Astrocyte (in vitro differentiated cells and primary cell): ENCODE results near the gene ZC3H12D. TPM values are rescaled to one million over a fixed set of nuclear protein-coding genes. Genes with fewer than 3 reads are reported as not detected.
A peak's percentile ranks its signal among the peaks of the same experiment; 100 is the strongest.

Source experiments
- DNase-seq: peaks from one replicate; pipeline ENCODE4 v3.0.0-alpha.2; 2010; ENCODE audit warnings: low read depth
- FAIRE-seq: peaks from 2 replicates; lab custom pipeline; 2011; peaks lifted over from hg19 to GRCh38; lab: Jason Lieb, UNC
- H2AFZ ChIP-seq: 2 replicates; pipeline ENCODE4 v1.6.0; 2012; ENCODE audit warnings: low read depth, low read length, inconsistent platforms
- H3K27ac ChIP-seq: 2 replicates; pipeline ENCODE4 v1.5.1; 2011; ENCODE audit warnings: low read depth, low read length, inconsistent platforms
- H3K27me3 ChIP-seq: 2 replicates; pipeline ENCODE4 v1.6.0; 2011; ENCODE audit warnings: low read length, inconsistent platforms; ENCODE audit not compliant: insufficient read depth
- H3K36me3 ChIP-seq: 2 replicates; pipeline ENCODE4 v1.5.1; 2011; ENCODE audit warnings: low read length, inconsistent platforms; ENCODE audit not compliant: insufficient read depth
- H3K4me1 ChIP-seq: 2 replicates; pipeline ENCODE4 v1.5.1; 2011; ENCODE audit warnings: low read length, inconsistent platforms; ENCODE audit not compliant: insufficient read depth
- H3K4me2 ChIP-seq: 2 replicates; pipeline ENCODE4 v1.6.0; 2012; ENCODE audit warnings: low read length, inconsistent platforms
- H3K4me3 ChIP-seq: 2 replicates; pipeline ENCODE4 v1.5.1; 2011; ENCODE audit warnings: low read depth, mild to moderate bottlenecking, low read length, inconsistent platforms; ENCODE audit not compliant: insufficient read depth
- H3K79me2 ChIP-seq: 2 replicates; pipeline ENCODE4 v1.6.0; 2012; ENCODE audit warnings: mild to moderate bottlenecking, low read length, inconsistent platforms; ENCODE audit not compliant: insufficient read depth
- H3K9ac ChIP-seq: 2 replicates; pipeline ENCODE4 v1.6.0; 2012; ENCODE audit warnings: mild to moderate bottlenecking, low read length, inconsistent platforms
- H3K9me3 ChIP-seq: 2 replicates; pipeline ENCODE4 v1.5.1; 2012; ENCODE audit warnings: low read depth, mild to moderate bottlenecking, low read length, inconsistent platforms; ENCODE audit not compliant: insufficient read depth
- H4K20me1 ChIP-seq: 2 replicates; pipeline ENCODE4 v1.6.0; 2012; ENCODE audit warnings: low read length, inconsistent platforms; ENCODE audit not compliant: insufficient read depth
- H3K27ac Mint-ChIP-seq: one replicate; pipeline ENCODE4 v1.8.0; 2021; ENCODE audit warnings: mild to moderate bottlenecking, mixed read lengths; ENCODE audit not compliant: unreplicated experiment
- H3K27me3 Mint-ChIP-seq: one replicate; pipeline ENCODE4 v1.8.0; 2021; ENCODE audit warnings: low read depth, mixed read lengths; ENCODE audit not compliant: unreplicated experiment
- H3K36me3 Mint-ChIP-seq: one replicate; pipeline ENCODE4 v1.8.0; 2021; ENCODE audit warnings: low read depth, mixed read lengths; ENCODE audit not compliant: unreplicated experiment
- H3K4me1 Mint-ChIP-seq: one replicate; pipeline ENCODE4 v1.8.0; 2021; ENCODE audit warnings: low read depth, mixed read lengths; ENCODE audit not compliant: unreplicated experiment
- H3K4me3 Mint-ChIP-seq: one replicate; pipeline ENCODE4 v1.8.0; 2021; ENCODE audit warnings: mild to moderate bottlenecking, moderate library complexity, mixed read lengths; ENCODE audit not compliant: unreplicated experiment
- H3K9me3 Mint-ChIP-seq: one replicate; pipeline ENCODE4 v1.8.0; 2021; ENCODE audit warnings: mild to moderate bottlenecking, mixed read lengths; ENCODE audit not compliant: unreplicated experiment
- EZH2 ChIP-seq: IDR thresholded peaks from 2 replicates; pipeline ENCODE4 v1.6.1; 2012; ENCODE audit warnings: mild to moderate bottlenecking, low read length, inconsistent platforms; ENCODE audit not compliant: insufficient read depth
- total RNA-seq: library from RNA; stranded (reverse); gene quantifications from 2 replicates; pipeline ENCODE4 v1.2.1, GENCODE V29; 2021
- TF ChIP-seq, protein P1 (sequence below): IDR thresholded peaks from 2 replicates; pipeline ENCODE4 v1.5.1; 2011; ENCODE audit warnings: low read depth, mild to moderate bottlenecking, inconsistent platforms, low read length, moderate library complexity; ENCODE audit not compliant: insufficient read depth

Gene ZC3H12D
- total RNA-seq, 1 donor from 2014 or later: 0.05 TPM

DNA sequence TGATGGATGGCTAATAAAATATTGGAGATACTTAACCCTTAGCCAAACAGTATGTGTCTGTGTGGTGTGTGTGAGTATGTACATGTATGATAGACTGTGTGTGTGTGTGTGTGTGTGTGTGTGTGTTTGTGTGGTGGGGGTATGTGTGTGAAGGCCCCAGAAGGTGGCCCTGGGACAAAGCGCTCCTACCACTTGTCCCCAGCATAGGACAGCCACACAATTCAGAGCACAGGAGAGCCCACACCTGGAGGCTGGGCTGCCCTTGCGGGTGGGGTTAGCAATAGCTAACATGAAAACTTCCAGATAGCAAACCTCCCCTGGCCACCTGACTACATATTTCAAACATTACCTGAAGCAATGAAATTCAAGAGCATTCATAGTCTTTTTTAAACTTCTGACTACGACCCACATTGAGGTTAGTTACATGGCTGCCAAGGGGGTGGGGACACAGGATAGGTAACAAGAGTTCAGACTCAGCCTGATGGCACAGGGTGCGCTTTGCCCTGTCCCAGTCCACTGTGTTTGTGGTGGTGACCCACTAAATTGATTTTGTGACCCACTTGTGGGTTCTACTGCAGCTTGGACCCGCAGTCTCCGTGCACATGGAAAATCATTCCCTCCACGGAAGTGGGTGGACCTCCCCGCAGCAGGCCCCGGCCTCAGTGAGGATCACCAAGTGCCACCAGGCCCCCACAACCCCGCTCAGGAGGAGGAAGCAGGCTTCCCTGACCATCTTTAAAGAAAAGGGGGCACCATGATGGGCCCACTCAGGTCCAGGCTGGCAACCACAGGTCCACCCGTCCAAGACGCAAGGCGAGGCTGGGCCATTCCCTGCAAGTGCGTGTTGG is 34.8 kb downstream of the ZC3H12D start:
- H3K27ac ChIP-seq: no peak overlapping the region
- peak overlapping the region; percentile 84 for H3K4me2 ChIP-seq
- FAIRE-seq (no peak), DNase-seq (no peak)
- no peaks in the 10 kb centered on the region for H3K36me3 ChIP-seq
- Mint-ChIP-seq H3K4me1 (no peaks in the 10 kb centered on the region), H3K27me3 (peaks cover 39% of the 10 kb centered on the region), H3K27ac (no peak overlapping the region), H3K9me3 (peaks cover 3% of the 10 kb centered on the region), H3K36me3 (no peaks in the 10 kb centered on the region), H3K4me3 (no peak overlapping the region)
- no peaks in the 10 kb centered on the region for H3K79me2 ChIP-seq
- peak overlapping the region; percentile 44 for H3K4me3 ChIP-seq
- no peak for TF ChIP-seq EZH2
- peak overlapping the region; percentile 92 for H2AFZ ChIP-seq
- H3K4me1 ChIP-seq: peaks cover 14% of the 10 kb centered on the region
- no peaks in the 10 kb centered on the region for H3K27me3 ChIP-seq
- no peaks in the 10 kb centered on the region for H4K20me1 ChIP-seq
- no peak overlapping the region for H3K9ac ChIP-seq
- H3K9me3 ChIP-seq: no peaks in the 10 kb centered on the region

DNA sequence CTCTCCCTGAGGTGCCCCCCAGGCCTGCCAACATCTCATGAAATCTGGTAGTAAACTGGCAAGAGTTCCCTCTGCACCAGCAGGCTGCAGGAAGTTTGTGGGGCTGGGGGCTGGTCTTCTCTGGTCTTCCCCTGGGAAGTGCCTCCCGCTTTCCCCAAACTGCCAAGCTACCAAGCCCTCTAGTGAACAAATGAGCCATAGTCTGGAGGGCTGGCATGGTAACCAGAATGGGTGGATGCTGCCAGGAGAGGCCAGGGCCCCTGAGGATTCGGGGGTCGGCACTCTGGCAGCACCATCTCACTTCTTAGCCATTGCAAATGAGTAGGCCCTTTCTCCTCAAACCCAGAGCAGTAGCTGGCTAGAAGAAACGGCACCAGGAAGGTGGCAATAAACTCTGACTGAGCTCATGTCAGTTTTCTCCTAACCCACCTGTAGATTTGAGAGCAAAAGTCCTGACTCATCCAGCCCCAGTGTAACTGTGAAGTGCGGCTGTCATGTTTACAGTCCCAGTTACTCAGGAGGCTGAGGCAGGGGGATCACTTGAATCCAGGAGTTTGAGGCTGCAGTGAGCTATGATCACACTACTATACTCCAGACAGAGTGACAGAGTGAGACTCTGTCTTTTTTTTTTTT is 35.9 kb downstream of the ZC3H12D start:
- DNase-seq (no peak), FAIRE-seq (no peak)
- Mint-ChIP-seq H3K27me3 (peaks cover 35% of the 10 kb centered on the region), H3K36me3 (peaks cover 3% of the 10 kb centered on the region), H3K9me3 (peaks cover 9% of the 10 kb centered on the region), H3K4me3 (no peak overlapping the region), H3K27ac (no peak overlapping the region), H3K4me1 (no peaks in the 10 kb centered on the region)
- TF ChIP-seq EZH2: no peak
- TF ChIP-seq, protein P1, sequence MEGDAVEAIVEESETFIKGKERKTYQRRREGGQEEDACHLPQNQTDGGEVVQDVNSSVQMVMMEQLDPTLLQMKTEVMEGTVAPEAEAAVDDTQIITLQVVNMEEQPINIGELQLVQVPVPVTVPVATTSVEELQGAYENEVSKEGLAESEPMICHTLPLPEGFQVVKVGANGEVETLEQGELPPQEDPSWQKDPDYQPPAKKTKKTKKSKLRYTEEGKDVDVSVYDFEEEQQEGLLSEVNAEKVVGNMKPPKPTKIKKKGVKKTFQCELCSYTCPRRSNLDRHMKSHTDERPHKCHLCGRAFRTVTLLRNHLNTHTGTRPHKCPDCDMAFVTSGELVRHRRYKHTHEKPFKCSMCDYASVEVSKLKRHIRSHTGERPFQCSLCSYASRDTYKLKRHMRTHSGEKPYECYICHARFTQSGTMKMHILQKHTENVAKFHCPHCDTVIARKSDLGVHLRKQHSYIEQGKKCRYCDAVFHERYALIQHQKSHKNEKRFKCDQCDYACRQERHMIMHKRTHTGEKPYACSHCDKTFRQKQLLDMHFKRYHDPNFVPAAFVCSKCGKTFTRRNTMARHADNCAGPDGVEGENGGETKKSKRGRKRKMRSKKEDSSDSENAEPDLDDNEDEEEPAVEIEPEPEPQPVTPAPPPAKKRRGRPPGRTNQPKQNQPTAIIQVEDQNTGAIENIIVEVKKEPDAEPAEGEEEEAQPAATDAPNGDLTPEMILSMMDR: no peak
- no peaks in the 10 kb centered on the region for H3K79me2 ChIP-seq
- H3K27me3 ChIP-seq: no peaks in the 10 kb centered on the region
- no peak overlapping the region for H3K4me3 ChIP-seq
- H2AFZ ChIP-seq: no peak overlapping the region
- H3K4me1 ChIP-seq: peaks cover 9% of the 10 kb centered on the region
- H3K9ac ChIP-seq: no peak overlapping the region
- no peaks in the 10 kb centered on the region for H4K20me1 ChIP-seq
- H3K9me3 ChIP-seq: no peaks in the 10 kb centered on the region
- H3K4me2 ChIP-seq: no peak overlapping the region
- H3K36me3 ChIP-seq: no peaks in the 10 kb centered on the region
- H3K27ac ChIP-seq: no peak overlapping the region

DNA sequence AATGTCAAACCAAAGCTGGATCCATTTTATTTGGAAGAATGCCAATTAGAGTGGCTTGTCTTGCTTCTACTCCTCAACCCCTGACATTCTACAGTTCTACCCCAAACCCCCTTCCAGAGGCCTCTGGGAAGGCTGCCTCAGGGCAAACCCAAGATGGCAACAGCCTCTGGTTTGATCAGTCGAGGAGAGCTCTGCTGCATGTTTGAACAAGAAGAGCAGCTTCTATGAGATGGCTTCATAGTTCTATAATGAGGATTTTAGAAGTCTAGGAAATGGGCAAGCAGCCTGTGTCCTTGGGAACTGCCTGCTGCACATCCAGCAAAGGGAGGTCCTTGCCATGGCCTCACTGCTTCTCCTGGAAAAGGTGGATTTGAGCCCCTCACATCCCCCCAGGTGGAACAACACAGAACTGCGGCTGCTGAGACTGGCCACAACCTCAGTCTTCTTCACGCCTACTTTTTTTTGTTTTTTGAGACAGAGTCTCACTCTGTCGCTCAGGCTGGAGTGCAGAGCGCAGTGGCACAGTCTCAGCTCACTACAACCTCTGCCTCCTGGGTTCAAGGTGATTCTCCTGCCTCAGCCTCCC is 37.9 kb downstream of the ZC3H12D start:
- FAIRE-seq: no peak

More for the DNA sequence above, 37.9 kb downstream of the ZC3H12D start:
- no peak for TF ChIP-seq EZH2
- TF ChIP-seq, protein P1: peak; percentile 5
- no peak overlapping the region for H3K4me2 ChIP-seq
- H4K20me1 ChIP-seq: no peaks in the 10 kb centered on the region
- H3K27me3 ChIP-seq: no peaks in the 10 kb centered on the region
- DNase-seq: no peak
- no peak overlapping the region for H3K27ac Mint-ChIP-seq
- H2AFZ ChIP-seq: no peak overlapping the region
- H3K9ac ChIP-seq: no peak overlapping the region
- H3K9me3 ChIP-seq: no peaks in the 10 kb centered on the region
- H3K36me3 ChIP-seq: no peaks in the 10 kb centered on the region
- H3K27me3 Mint-ChIP-seq: peaks cover 18% of the 10 kb centered on the region
- no peaks in the 10 kb centered on the region for H3K79me2 ChIP-seq
- no peak overlapping the region for H3K4me3 ChIP-seq
- H3K36me3 Mint-ChIP-seq: peaks cover 6% of the 10 kb centered on the region
- H3K4me3 Mint-ChIP-seq: no peak overlapping the region
- peaks cover 15% of the 10 kb centered on the region for H3K9me3 Mint-ChIP-seq
- H3K27ac ChIP-seq: no peak overlapping the region
- H3K4me1 Mint-ChIP-seq: no peaks in the 10 kb centered on the region
- H3K4me1 ChIP-seq: peaks cover 6% of the 10 kb centered on the region
